GM21737 (cell line): ENCODE measurements around the gene CCDC192.

ENCODE experiments used
- ATAC-seq: cut with Tn5 transposase; IDR thresholded peaks from one replicate; pipeline ENCODE4 v1.9.1; 2021; ENCODE audit warnings: mild to moderate bottlenecking, moderate library complexity; ENCODE audit not compliant: unreplicated experiment

CCDC192 gene

GRCh38 chr5:127871503-127872153, 168.4 kb downstream of the CCDC192 start:
- no peak for ATAC-seq

- ATAC-seq = no peak
These were observed 169.3 kb downstream of the CCDC192 start for GRCh38 chr5:127872494-127872893.

GRCh38 chr5:127875235-127876021, 172.2 kb downstream of the CCDC192 start:
- peak; percentile 93 for ATAC-seq

- ATAC-seq = no peak
These were observed 173.2 kb downstream of the CCDC192 start for GRCh38 chr5:127876384-127876783.

GRCh38 chr5:127878174-127878750, 175.1 kb downstream of the CCDC192 start:
- ATAC-seq = no peak

GRCh38 chr5:127884416-127884815, 181.2 kb downstream of the CCDC192 start:
- no peak for ATAC-seq

GRCh38 chr5:127885176-127885575, 182.0 kb downstream of the CCDC192 start:
- ATAC-seq = no peak

GRCh38 chr5:127886081-127886480, 182.9 kb downstream of the CCDC192 start:
- ATAC-seq = no peak

- no peak for ATAC-seq
These were observed 184.1 kb downstream of the CCDC192 start for GRCh38 chr5:127887282-127887681.

GRCh38 chr5:127891942-127892341, 188.8 kb downstream of the CCDC192 start:
- ATAC-seq = no peak

GRCh38 chr5:127892467-127893207, 189.4 kb downstream of the CCDC192 start:
- ATAC-seq = no peak

GRCh38 chr5:127893232-127893631, 190.0 kb downstream of the CCDC192 start:
- ATAC-seq = no peak

- no peak for ATAC-seq
These were observed 191.3 kb downstream of the CCDC192 start for GRCh38 chr5:127894461-127894860.

GRCh38 chr5:127898551-127899213, 195.5 kb downstream of the CCDC192 start:
- no peak for ATAC-seq

GRCh38 chr5:127899214-127899610, 196.0 kb downstream of the CCDC192 start:
- ATAC-seq = no peak

GRCh38 chr5:127906562-127907204, 203.5 kb downstream of the CCDC192 start:
- no peak for ATAC-seq

- ATAC-seq = no peak
These were observed 204.7 kb downstream of the CCDC192 start for GRCh38 chr5:127907907-127908306.

GRCh38 chr5:127909066-127909465, 205.9 kb downstream of the CCDC192 start:
- peak; percentile 54 for ATAC-seq

GRCh38 chr5:127909821-127910220, 206.6 kb downstream of the CCDC192 start:
- ATAC-seq = no peak

- no peak for ATAC-seq
These were observed 207.2 kb downstream of the CCDC192 start for GRCh38 chr5:127910307-127910956.
